Endothelial cell of umbilical vein (primary cell): ENCODE measurements around the gene SLAMF8. TPM values are rescaled to one million over a fixed set of nuclear protein-coding genes. Genes with fewer than 3 reads are reported as not detected.
A peak's percentile ranks its signal among the peaks of the same experiment; 100 is the strongest.

ENCODE experiments used
- BruUV-seq: library from RNA; stranded (reverse); fragments of 400-500 nt; replicated peaks from 2 replicates; lab custom pipeline; 2021; lab: Mats Ljungman, UMichigan
- CTCF ChIA-PET: fragments of 300-600, 350-600 bp; sonication (Branson Sonifier 250); formaldehyde crosslinking; loops from one replicate; lab custom pipeline; 2021; ENCODE audit warnings: antibody characterized with exemption, inconsistent platforms; lab: Charles Lee
- POLR2A ChIA-PET: fragments of 300-600, 350-600 bp; sonication (Branson Sonifier 250); formaldehyde crosslinking; loops from one replicate; lab custom pipeline; 2021; ENCODE audit warnings: antibody characterized with exemption, inconsistent platforms; lab: Charles Lee
- DNase-seq: peaks from one replicate; pipeline ENCODE4 v3.0.0-alpha.2; 2011; ENCODE audit warnings: low read depth, low spot score
- FAIRE-seq: peaks from 2 replicates; lab custom pipeline; 2011; peaks lifted over from hg19 to GRCh38; lab: Jason Lieb, UNC
- H2AFZ ChIP-seq: 2 replicates; pipeline ENCODE4 v1.6.0; 2012; ENCODE audit warnings: low read depth, low read length, control low read depth, inconsistent platforms
- H3K27ac ChIP-seq: 2 replicates; pipeline ENCODE4 v1.5.1; 2011; ENCODE audit warnings: low read depth, mild to moderate bottlenecking, control low read depth, low read length, moderate library complexity; ENCODE audit not compliant: insufficient read depth
- H3K27me3 ChIP-seq, 2 experiments: 2 replicates each; pipeline versions ENCODE4 v1.6.0 to v1.6.1; 2011; ENCODE audit warnings: low read length in 2 of 2, mixed read lengths in 1 of 2; ENCODE audit not compliant: control insufficient read depth in 2 of 2, insufficient read depth in 2 of 2
- H3K36me3 ChIP-seq, 2 experiments: 2 replicates in 1 of 2; 3 replicates in 1 of 2; pipeline ENCODE4 v1.5.1; 2011; ENCODE audit warnings: low read length in 2 of 2, mild to moderate bottlenecking in 1 of 2, moderate library complexity in 1 of 2; ENCODE audit not compliant: control insufficient read depth in 2 of 2, insufficient read depth in 2 of 2; ENCODE audit errors: extremely low read depth in 1 of 2
- H3K4me1 ChIP-seq: 3 replicates; pipeline ENCODE4 v1.5.1; 2011; ENCODE audit warnings: mild to moderate bottlenecking, low read length; ENCODE audit not compliant: control insufficient read depth, insufficient read depth; ENCODE audit errors: extremely low read depth
- H3K4me2 ChIP-seq: 2 replicates; pipeline ENCODE4 v1.6.1; 2011; ENCODE audit warnings: low read length, control low read depth, mixed read lengths; ENCODE audit not compliant: insufficient read depth
- H3K4me3 ChIP-seq, 3 experiments: fragments of 200-600 bp in 1 of 3; sonication (generic), shearing (Covaris generic) in 1 of 3; replicated peaks in 1 of 3; 2 replicates each; pipeline ENCODE4 v1.5.1; 2011 to 2016; ENCODE audit warnings: control low read depth in 3 of 3, low read length in 3 of 3, mild to moderate bottlenecking in 2 of 3, inconsistent platforms in 1 of 3, low read depth in 1 of 3, moderate library complexity in 1 of 3; ENCODE audit not compliant: insufficient read depth in 1 of 3
- H3K79me2 ChIP-seq: 2 replicates; pipeline ENCODE4 v1.6.0; 2012; ENCODE audit warnings: low read length, inconsistent platforms; ENCODE audit not compliant: control insufficient read depth, insufficient read depth
- H3K9ac ChIP-seq: replicated peaks from 2 replicates; pipeline ENCODE3; 2011; ENCODE audit warnings: low read length, control low read depth; ENCODE audit not compliant: insufficient read depth; ENCODE audit errors: extremely low read depth
- H3K9me1 ChIP-seq: replicated peaks from 3 replicates; pipeline ENCODE4 v1.6.0; 2011; ENCODE audit warnings: mild to moderate bottlenecking, low read length; ENCODE audit not compliant: control insufficient read depth, insufficient read depth; ENCODE audit errors: extremely low read depth
- H3K9me3 ChIP-seq: replicated peaks from 2 replicates; pipeline ENCODE4 v1.5.1; 2012; ENCODE audit warnings: low read length, inconsistent platforms; ENCODE audit not compliant: control insufficient read depth, insufficient read depth
- H4K20me1 ChIP-seq: replicated peaks from 2 replicates; pipeline ENCODE3; 2011; ENCODE audit warnings: mild to moderate bottlenecking, low read length; ENCODE audit not compliant: control insufficient read depth, insufficient read depth; ENCODE audit errors: extremely low read depth
- EZH2 ChIP-seq: IDR thresholded peaks from 2 replicates; pipeline ENCODE4 v1.6.1; 2012; ENCODE audit warnings: borderline replicate concordance, low read depth, mild to moderate bottlenecking, moderate library complexity, low read length, inconsistent platforms; ENCODE audit not compliant: severe bottlenecking
- FOS ChIP-seq: IDR thresholded peaks from 2 replicates; pipeline ENCODE4 v1.6.1; 2011; ENCODE audit warnings: mild to moderate bottlenecking, low read length, moderate library complexity, borderline replicate concordance; ENCODE audit not compliant: insufficient read depth
- MYC ChIP-seq: IDR thresholded peaks from one replicate; pipeline ENCODE4 v1.6.1; 2011; ENCODE audit warnings: mild to moderate bottlenecking, low read depth, low read length
- POLR2A ChIP-seq: IDR thresholded peaks from 2 replicates; pipeline ENCODE4 v1.6.1; 2012; ENCODE audit warnings: low read depth, mild to moderate bottlenecking, control low read depth, low read length
- POLR2AphosphoS5 ChIP-seq: IDR thresholded peaks from 2 replicates; pipeline ENCODE4 v1.6.1; 2012; ENCODE audit warnings: low read depth, mild to moderate bottlenecking, control low read depth, low read length, moderate library complexity; ENCODE audit not compliant: insufficient read depth
- dilution Hi-C: fragments of 300-500 bp; cut with MboI; formaldehyde crosslinking; loops from one replicate; pipeline ENCODE4 v1.15.0; 2019; ENCODE audit warnings: low sequenced_read_pairs; ENCODE audit not compliant: extremely low pct_ligation_motif_present
- intact Hi-C: fragments of 100-400 bp; cut with micrococcal nuclease; formaldehyde crosslinking; loops from one replicate; pipeline ENCODE4 v1.10.0; 2022
- polyA plus RNA-seq, 4 experiments: library from polyadenylated mRNA; depleted of rRNA in 3 of 4; stranded (reverse) in 3 of 4; unstranded in 1 of 4; fragments of >200 nt; gene quantifications; 2 replicates each; pipeline versions ENCODE4 v1.2.1 to v1.2.3, GENCODE V29; 2011 to 2012; ENCODE audit warnings: missing spikeins in 1 of 4
- total RNA-seq: library from RNA; stranded (reverse); gene quantifications from 2 replicates; pipeline ENCODE4 v1.2.3, GENCODE V29; 2021
- TF ChIP-seq, protein P1 (sequence below), 2 donors: IDR thresholded peaks; 1 replicate in 1 of 2; 2 replicates in 1 of 2; pipeline ENCODE4 v1.5.1; 2011; ENCODE audit warnings: low read length in 2 of 2, mild to moderate bottlenecking in 2 of 2, moderate library complexity in 2 of 2, control low read depth in 1 of 2, inconsistent platforms in 1 of 2, low read depth in 1 of 2; ENCODE audit not compliant: insufficient read depth in 1 of 2; ENCODE audit errors: extremely low read depth in 1 of 2

The SLAMF8 gene
- total and polyA plus RNA-seq, 2 donors (not counting 3 experiments of a cell fraction or from before 2014, with no cell fraction given) = not detected

DNA sequence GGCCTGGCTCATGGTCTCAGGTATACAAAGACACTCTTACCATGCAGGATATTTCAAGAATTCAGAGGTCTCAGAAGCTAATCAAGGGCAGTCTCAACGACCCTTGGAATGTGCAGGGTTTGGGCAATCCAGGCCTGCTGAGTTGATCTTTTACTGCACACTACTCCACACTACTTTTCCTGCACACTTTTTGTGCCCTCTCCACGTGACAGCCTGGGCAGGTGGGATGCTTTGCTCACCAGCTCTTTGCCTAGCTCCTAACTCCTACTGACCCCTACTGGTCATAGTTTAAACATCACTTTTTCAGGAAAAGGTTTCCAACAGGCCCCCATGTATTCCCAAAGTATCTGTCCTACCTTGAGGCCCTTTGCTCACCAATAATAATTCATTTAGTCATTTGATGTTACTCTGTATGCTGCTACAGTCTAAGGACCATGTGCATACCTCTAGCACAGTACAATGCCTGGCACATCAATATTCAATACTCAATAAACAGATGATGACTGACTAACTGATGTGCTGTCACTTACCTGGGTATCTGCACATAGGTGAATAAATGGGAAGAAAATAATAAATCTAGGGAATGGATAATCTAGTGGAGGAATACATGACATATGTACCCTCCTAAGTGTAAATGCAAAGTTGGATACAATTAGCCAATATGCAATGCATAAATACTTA lies 36.3 kb upstream of the SLAMF8 start:
- Histone ChIP-seq H3K27ac (no peak overlapping the region), H3K9me3 (no peaks in the 10 kb centered on the region), H3K27me3 (no peaks in the 10 kb centered on the region), H3K36me3 (no peaks in the 10 kb centered on the region), H3K4me3 (no peak overlapping the region), H2AFZ (no peak overlapping the region), H3K9ac (no peak overlapping the region), H3K9me1 (no peaks in the 10 kb centered on the region), H3K4me2 (no peak overlapping the region), H3K4me1 (peaks cover 16% of the 10 kb centered on the region), H3K79me2 (no peaks in the 10 kb centered on the region), H4K20me1 (no peaks in the 10 kb centered on the region)
- DNase-seq (peak; percentile 57), FAIRE-seq (peak; percentile 55)
- intact Hi-C loops (loop anchor here (1.0 to 2.0 kb wide), 4 partner anchors 539 to 658 kb away; no protein-coding TSS in a partner anchor), dilution Hi-C loops (loop anchor here (25.0 kb wide), 1 partner anchor 303 kb away; no protein-coding TSS in a partner anchor)
- CTCF ChIA-PET = interaction anchor here (0.5 to 6.6 kb wide), 34 partner anchors 9 to 658 kb away, joined by 3 to 63 read pairs (median 5); partner anchors contain the start of genes DUSP23 and FCRL6
- BruUV-seq = no TSS peak
- no peak for TF ChIP-seq POLR2A
- TF ChIP-seq, protein P1, sequence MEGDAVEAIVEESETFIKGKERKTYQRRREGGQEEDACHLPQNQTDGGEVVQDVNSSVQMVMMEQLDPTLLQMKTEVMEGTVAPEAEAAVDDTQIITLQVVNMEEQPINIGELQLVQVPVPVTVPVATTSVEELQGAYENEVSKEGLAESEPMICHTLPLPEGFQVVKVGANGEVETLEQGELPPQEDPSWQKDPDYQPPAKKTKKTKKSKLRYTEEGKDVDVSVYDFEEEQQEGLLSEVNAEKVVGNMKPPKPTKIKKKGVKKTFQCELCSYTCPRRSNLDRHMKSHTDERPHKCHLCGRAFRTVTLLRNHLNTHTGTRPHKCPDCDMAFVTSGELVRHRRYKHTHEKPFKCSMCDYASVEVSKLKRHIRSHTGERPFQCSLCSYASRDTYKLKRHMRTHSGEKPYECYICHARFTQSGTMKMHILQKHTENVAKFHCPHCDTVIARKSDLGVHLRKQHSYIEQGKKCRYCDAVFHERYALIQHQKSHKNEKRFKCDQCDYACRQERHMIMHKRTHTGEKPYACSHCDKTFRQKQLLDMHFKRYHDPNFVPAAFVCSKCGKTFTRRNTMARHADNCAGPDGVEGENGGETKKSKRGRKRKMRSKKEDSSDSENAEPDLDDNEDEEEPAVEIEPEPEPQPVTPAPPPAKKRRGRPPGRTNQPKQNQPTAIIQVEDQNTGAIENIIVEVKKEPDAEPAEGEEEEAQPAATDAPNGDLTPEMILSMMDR (IDR thresholded peaks at IDR 0.05; ENCODE audit: extremely low read depth in 1 of 2, insufficient read depth in 1 of 2, low read depth in 1 of 2, low read length in 2 of 2) = peak; percentile 61 to 65
- POLR2A ChIA-PET = no interaction called here

- no peaks in the 10 kb centered on the region for H3K9me1 ChIP-seq
- FAIRE-seq = no peak
- CTCF ChIA-PET = interaction anchor here (1.3 kb wide), 1 partner anchor 100 kb away, joined by 4 read pairs; no protein-coding TSS in a partner anchor
- no peak overlapping the region for H3K9ac ChIP-seq
- TF ChIP-seq, protein P1 (IDR thresholded peaks at IDR 0.05; ENCODE audit: extremely low read depth in 1 of 2, insufficient read depth in 1 of 2, low read depth in 1 of 2, low read length in 2 of 2) = no peak
- TF ChIP-seq POLR2AphosphoS5 (no peak), FOS (no peak), EZH2 (no peak), MYC (no peak)
- dilution Hi-C loops (loop anchor here (25.0 kb wide), 1 partner anchor 304 kb away; no protein-coding TSS in a partner anchor), intact Hi-C loops (loop anchor here (2.0 kb wide), 1 partner anchor 658 kb away; no protein-coding TSS in a partner anchor)
- DNase-seq = no peak
- H3K27ac ChIP-seq = no peak overlapping the region
- POLR2A ChIA-PET = no interaction called here
- peaks cover 15% of the 10 kb centered on the region for H3K4me1 ChIP-seq
- H3K79me2 ChIP-seq = no peaks in the 10 kb centered on the region
- H2AFZ ChIP-seq = no peak overlapping the region
- H3K4me3 ChIP-seq = no peak overlapping the region
- H3K4me2 ChIP-seq = no peak overlapping the region
- H3K27me3 ChIP-seq = no peaks in the 10 kb centered on the region
- no TSS peak for BruUV-seq
- H3K36me3 ChIP-seq = no peaks in the 10 kb centered on the region
- no peaks in the 10 kb centered on the region for H3K9me3 ChIP-seq
- no peaks in the 10 kb centered on the region for H4K20me1 ChIP-seq
Measured at GRCh38 chr1:159791031-159791430, 35.6 kb upstream of the SLAMF8 start.
